HG03565 (cell line): ENCODE results near the gene RNF113B.

Experiments used
- ATAC-seq: cut with Tn5 transposase; IDR thresholded peaks from one replicate; pipeline ENCODE4 v1.9.1; 2021; ENCODE audit warnings: mild to moderate bottlenecking, moderate library complexity; ENCODE audit not compliant: unreplicated experiment

The RNF113B gene

GRCh38 chr13:98142380-98143156 is 34.5 kb downstream of the RNF113B start, which contains the start of gene FARP1:
Gene FARP1, plus strand, starts transcription at chr13:98143094. Its CDS starts 70,149 bp downstream, at chr13:98213243.
- peak; percentile 66 for ATAC-seq

GRCh38 chr13:98141509-98142379 is 35.3 kb downstream of the RNF113B start:
- no peak for ATAC-seq

- no peak for ATAC-seq
Measured at GRCh38 chr13:98141091-98141490, 36.0 kb downstream of the RNF113B start.

DNA sequence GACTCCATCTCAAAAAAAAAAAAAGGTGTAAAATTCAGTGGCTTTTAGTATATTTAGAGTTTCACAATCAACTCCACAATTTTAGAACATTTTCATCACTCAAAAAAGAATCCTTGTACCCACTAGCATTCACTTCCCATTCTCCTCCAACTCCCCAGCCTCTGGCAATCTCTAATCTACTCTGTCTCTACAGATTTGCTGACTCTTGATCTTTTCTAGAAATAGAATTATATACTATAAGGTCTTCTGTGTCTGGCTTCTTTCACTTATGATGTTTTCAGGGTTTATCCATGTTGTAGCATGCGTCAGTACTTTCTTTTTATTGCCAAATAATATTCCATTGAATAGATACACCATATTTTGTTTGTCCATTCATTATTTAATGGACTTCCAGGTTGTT is 42.2 kb downstream of the RNF113B start:
- no peak for ATAC-seq

DNA sequence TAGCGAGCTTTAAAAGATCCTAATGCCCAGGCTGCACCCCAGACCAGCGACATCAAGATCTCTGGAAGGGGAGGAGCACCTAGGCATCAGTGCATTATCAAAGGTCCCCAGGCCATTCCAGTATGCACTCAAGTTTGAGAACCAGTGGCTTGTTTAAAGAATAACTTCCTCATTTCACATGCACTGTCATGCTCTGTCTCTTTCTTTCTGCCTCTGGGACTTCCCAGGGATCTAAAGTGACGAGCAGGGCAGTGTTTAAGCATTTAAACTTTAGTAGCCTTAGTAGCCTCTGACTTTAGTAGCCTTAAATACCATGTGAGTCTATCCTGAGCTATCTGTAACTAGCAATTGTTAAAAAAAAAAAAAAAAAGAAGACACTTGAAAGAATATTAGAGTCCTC is 43.1 kb downstream of the RNF113B start:
- ATAC-seq = peak; percentile 91

DNA sequence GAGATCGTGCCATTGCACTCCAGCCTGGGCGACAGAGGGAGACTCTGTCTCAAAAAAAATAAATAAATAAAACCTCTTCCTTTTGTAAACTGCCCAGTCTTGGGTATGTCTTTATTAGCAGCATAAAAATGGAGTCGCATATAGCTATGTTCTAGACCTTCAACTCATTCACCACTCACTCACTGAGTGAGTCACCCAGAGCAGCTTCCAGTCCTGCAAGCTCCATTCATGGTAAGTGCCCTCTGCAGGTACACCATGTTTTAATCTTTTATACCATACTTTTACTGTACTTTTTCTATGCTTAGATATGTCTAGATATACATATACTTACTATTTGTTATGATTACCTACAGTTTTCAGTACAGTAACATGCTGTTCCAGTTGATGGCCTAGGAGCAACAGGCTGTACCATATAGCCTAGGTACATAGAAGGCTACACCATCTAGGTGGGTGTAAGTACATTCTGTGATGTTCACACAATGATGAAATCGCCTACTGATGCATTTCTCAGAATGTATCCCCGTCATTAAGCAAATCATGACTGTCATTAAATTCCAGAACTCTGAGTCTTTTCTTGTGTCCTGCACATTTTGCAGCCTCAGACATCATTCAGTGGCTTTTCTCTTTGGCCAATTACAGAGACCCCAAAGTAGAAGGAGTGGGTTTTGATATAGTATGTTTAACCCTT is 47.9 kb downstream of the RNF113B start:
- ATAC-seq = no peak
